Measurements from ENCODE around the gene PLXNA4. TPM values are rescaled to one million over a fixed set of nuclear protein-coding genes. Genes with fewer than 3 reads are reported as not detected.

The PLXNA4 gene
- total and polyA plus RNA-seq, 4 donors: 0.04 to 1.1 (median 0.41) TPM

DNA sequence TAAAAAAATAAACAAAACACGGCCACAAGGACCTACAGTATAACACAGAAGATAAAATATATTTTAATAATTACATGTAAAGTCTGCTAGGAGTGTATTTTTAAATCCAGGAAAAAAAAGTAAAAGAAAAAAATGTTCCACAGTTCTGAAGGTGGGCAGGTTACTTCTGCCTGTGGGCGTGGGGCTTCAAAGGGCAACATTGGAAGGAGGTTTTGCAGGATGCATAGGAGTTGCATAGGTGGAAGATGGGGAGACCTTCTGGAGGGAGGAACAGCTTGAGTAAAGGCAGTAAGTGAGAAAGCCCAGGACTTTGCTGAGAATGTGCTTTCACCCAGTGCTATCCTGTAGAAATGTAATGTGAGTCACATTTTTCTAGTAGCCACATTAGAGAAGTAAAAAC lies 37.5 kb upstream of the PLXNA4 start:
- DNase-seq (ENCODE audit: low spot score): no peak
- TF ChIP-seq, protein P1, sequence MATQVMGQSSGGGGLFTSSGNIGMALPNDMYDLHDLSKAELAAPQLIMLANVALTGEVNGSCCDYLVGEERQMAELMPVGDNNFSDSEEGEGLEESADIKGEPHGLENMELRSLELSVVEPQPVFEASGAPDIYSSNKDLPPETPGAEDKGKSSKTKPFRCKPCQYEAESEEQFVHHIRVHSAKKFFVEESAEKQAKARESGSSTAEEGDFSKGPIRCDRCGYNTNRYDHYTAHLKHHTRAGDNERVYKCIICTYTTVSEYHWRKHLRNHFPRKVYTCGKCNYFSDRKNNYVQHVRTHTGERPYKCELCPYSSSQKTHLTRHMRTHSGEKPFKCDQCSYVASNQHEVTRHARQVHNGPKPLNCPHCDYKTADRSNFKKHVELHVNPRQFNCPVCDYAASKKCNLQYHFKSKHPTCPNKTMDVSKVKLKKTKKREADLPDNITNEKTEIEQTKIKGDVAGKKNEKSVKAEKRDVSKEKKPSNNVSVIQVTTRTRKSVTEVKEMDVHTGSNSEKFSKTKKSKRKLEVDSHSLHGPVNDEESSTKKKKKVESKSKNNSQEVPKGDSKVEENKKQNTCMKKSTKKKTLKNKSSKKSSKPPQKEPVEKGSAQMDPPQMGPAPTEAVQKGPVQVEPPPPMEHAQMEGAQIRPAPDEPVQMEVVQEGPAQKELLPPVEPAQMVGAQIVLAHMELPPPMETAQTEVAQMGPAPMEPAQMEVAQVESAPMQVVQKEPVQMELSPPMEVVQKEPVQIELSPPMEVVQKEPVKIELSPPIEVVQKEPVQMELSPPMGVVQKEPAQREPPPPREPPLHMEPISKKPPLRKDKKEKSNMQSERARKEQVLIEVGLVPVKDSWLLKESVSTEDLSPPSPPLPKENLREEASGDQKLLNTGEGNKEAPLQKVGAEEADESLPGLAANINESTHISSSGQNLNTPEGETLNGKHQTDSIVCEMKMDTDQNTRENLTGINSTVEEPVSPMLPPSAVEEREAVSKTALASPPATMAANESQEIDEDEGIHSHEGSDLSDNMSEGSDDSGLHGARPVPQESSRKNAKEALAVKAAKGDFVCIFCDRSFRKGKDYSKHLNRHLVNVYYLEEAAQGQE (IDR thresholded peaks at IDR 0.05): no peak
- no peak for TF ChIP-seq RXRA (IDR thresholded peaks at IDR 0.05)
- TF ChIP-seq, protein P2, sequence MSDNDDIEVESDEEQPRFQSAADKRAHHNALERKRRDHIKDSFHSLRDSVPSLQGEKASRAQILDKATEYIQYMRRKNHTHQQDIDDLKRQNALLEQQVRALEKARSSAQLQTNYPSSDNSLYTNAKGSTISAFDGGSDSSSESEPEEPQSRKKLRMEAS (IDR thresholded peaks at IDR 0.05): no peak
- TF ChIP-seq NR2F2 (IDR thresholded peaks at IDR 0.05): no peak
- Histone ChIP-seq H3K4me1 (ENCODE audit: control insufficient read depth in 4 of 4, insufficient read depth in 4 of 4, low read length in 3 of 4) (peaks cover 0 to 10% (median 0%) of the 10 kb centered on the region in 4 donors), H3K4me3 (ENCODE audit: low read depth in 1 of 3, low read length in 3 of 3) (no peak overlapping the region), H3K36me3 (ENCODE audit: control insufficient read depth in 4 of 4, insufficient read depth in 3 of 4, low read depth in 1 of 4, low read length in 3 of 4) (no peaks in the 10 kb centered on the region), H3K9ac (ENCODE audit: low read depth in 1 of 2, low read length in 2 of 2) (no peak overlapping the region), H3K9me3 (ENCODE audit: control insufficient read depth in 4 of 4, low read length in 3 of 4) (peaks cover 0 to 2% (median under 1%) of the 10 kb centered on the region in 4 donors), H3K27ac (ENCODE audit: low read depth in 1 of 2, low read length in 2 of 2) (no peak overlapping the region), H3K27me3 (ENCODE audit: control insufficient read depth in 4 of 4, insufficient read depth in 4 of 4, low read length in 3 of 4) (peaks cover 0 to 4% (median 0%) of the 10 kb centered on the region in 4 donors)
- WGBS: 83% methylated on average over 2 of the region's 2 CpGs

DNA sequence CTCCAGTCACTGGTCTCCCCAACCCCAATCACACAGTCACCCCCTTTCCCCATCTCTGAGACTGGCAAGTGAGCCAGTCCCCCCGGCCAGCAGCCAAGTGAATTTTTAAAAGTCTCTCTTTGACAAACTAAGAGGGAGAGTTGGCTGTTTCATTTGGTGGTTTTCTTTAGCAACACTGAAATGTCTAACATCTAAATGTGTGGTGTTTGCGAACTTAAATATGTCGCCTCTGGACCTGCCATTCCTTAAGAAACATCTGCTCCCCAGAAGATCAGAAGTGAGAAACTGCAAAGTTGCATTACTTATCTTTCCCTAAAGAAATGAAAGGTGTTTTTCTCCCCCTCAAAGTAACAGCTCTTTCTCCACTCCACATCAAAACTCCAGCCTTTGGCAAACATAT lies 34.7 kb upstream of the PLXNA4 start:
- Histone ChIP-seq H3K27ac (ENCODE audit: low read depth in 1 of 2, low read length in 2 of 2) (no peak overlapping the region), H3K27me3 (ENCODE audit: control insufficient read depth in 4 of 4, insufficient read depth in 4 of 4, low read length in 3 of 4) (peaks cover 0 to 4% (median 0%) of the 10 kb centered on the region in 4 donors), H3K9ac (ENCODE audit: low read depth in 1 of 2, low read length in 2 of 2) (no peak overlapping the region), H3K4me1 (ENCODE audit: control insufficient read depth in 4 of 4, insufficient read depth in 4 of 4, low read length in 3 of 4) (peaks cover 0 to 10% (median 0%) of the 10 kb centered on the region in 4 donors), H3K9me3 (ENCODE audit: control insufficient read depth in 4 of 4, low read length in 3 of 4) (no peaks in the 10 kb centered on the region), H3K36me3 (ENCODE audit: control insufficient read depth in 4 of 4, insufficient read depth in 3 of 4, low read depth in 1 of 4, low read length in 3 of 4) (no peaks in the 10 kb centered on the region), H3K4me3 (ENCODE audit: low read depth in 1 of 3, low read length in 3 of 3) (no peak overlapping the region)
- no peak for DNase-seq (ENCODE audit: low spot score)
- TF ChIP-seq RAD21 (IDR thresholded peaks at IDR 0.05): no peak
- no peak for TF ChIP-seq FOXA2 (IDR thresholded peaks at IDR 0.05)
- TF ChIP-seq, protein P3, sequence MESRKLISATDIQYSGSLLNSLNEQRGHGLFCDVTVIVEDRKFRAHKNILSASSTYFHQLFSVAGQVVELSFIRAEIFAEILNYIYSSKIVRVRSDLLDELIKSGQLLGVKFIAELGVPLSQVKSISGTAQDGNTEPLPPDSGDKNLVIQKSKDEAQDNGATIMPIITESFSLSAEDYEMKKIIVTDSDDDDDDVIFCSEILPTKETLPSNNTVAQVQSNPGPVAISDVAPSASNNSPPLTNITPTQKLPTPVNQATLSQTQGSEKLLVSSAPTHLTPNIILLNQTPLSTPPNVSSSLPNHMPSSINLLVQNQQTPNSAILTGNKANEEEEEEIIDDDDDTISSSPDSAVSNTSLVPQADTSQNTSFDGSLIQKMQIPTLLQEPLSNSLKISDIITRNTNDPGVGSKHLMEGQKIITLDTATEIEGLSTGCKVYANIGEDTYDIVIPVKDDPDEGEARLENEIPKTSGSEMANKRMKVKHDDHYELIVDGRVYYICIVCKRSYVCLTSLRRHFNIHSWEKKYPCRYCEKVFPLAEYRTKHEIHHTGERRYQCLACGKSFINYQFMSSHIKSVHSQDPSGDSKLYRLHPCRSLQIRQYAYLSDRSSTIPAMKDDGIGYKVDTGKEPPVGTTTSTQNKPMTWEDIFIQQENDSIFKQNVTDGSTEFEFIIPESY (IDR thresholded peaks at IDR 0.05): no peak
- TF ChIP-seq, protein P4, sequence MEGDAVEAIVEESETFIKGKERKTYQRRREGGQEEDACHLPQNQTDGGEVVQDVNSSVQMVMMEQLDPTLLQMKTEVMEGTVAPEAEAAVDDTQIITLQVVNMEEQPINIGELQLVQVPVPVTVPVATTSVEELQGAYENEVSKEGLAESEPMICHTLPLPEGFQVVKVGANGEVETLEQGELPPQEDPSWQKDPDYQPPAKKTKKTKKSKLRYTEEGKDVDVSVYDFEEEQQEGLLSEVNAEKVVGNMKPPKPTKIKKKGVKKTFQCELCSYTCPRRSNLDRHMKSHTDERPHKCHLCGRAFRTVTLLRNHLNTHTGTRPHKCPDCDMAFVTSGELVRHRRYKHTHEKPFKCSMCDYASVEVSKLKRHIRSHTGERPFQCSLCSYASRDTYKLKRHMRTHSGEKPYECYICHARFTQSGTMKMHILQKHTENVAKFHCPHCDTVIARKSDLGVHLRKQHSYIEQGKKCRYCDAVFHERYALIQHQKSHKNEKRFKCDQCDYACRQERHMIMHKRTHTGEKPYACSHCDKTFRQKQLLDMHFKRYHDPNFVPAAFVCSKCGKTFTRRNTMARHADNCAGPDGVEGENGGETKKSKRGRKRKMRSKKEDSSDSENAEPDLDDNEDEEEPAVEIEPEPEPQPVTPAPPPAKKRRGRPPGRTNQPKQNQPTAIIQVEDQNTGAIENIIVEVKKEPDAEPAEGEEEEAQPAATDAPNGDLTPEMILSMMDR (IDR thresholded peaks at IDR 0.05; ENCODE audit: low read depth, low read length, missing input control): no peak
- TF ChIP-seq YY1 (IDR thresholded peaks at IDR 0.05): no peak
- no peak for TF ChIP-seq SP1 (IDR thresholded peaks at IDR 0.05)
- TF ChIP-seq FOXA1 (IDR thresholded peaks at IDR 0.05): no peak
- 91% methylated on average over 3 of the region's 3 CpGs for WGBS
